GM13976 (cell line): ENCODE measurements around the gene TRMT6.

Experiments
- DNase-seq: peaks from one replicate; pipeline ENCODE4 v3.0.0; 2012; ENCODE audit warnings: low spot score
- CTCF ChIP-seq: IDR thresholded peaks from 2 replicates; pipeline ENCODE4 v1.5.1; 2012; ENCODE audit warnings: borderline replicate concordance, mild to moderate bottlenecking; ENCODE audit not compliant: insufficient read depth; ENCODE audit errors: extremely low read depth, missing control alignments, control extremely low read depth
- in situ Hi-C: fragments of 300-500 bp; cut with MboI; formaldehyde crosslinking; loops from one replicate; pipeline ENCODE4 v1.12.0; 2022; ENCODE audit warnings: low sequenced_read_pairs, mixed read lengths, inconsistent platforms; ENCODE audit not compliant: unreplicated experiment

Gene TRMT6

DNA sequence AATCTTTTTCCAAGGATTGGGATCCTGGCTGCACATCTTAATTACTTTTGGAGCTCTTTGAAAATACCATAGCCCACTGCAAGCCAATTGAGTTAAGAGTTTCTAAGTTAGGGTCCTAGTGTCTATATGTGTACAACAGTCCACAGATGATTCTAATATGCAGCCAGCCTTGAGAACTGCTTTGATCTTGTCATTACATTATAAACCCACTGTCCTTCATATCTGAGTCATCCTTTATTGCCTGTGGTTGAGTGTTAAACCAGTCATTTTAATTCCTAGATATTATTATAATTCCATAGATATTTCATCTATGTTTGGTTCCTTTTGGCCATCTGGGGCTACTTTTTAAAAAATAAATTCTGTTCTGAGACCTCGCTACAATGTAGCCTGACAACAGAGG is 24.2 kb upstream of the TRMT6 start:
- TF ChIP-seq CTCF, result no peak
- no peak for DNase-seq
- in situ Hi-C loops, result no loop called here

DNA sequence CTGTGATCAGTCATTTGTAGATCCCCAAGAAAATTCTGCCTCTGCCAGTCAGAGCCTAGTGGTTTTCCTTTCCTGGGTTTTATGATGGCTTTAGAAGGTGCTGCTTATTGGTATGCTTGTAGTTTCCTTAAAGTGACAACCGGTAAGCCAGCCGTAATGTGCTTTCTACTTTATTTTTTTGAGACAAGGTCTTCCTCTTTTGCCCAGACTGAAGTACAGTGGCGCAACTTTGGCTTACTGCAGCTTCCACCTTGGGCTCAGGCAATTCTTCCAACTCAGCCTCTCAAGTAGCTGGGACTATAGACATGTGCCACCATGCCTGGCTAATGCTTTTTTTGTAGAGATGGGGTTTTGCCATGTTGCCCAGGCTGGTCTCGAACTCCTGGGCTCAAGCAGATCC is 23.6 kb upstream of the TRMT6 start:
- no peak for TF ChIP-seq CTCF
- in situ Hi-C loops, result no loop called here
- DNase-seq, result no peak

DNA sequence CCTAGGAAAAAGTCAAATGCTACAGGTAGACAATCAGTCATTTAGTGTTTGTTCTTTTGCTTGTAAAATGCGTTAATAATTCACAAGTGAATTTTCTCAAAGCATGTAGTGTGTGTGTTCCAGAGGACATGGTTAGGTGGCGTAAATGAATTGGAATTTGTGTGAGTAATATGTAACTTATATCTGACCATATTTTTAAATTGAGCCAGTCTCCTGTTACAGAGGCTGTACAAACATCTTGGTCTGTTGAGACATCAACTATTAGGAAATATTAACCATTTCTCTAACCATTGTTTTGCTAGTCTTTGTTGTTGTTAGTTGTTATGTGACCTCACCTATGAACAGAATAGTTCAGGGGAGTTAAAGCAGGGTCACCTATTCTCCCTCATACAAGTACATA is 22.8 kb upstream of the TRMT6 start:
- TF ChIP-seq CTCF, result no peak
- in situ Hi-C loops, result no loop called here
- no peak for DNase-seq

DNA sequence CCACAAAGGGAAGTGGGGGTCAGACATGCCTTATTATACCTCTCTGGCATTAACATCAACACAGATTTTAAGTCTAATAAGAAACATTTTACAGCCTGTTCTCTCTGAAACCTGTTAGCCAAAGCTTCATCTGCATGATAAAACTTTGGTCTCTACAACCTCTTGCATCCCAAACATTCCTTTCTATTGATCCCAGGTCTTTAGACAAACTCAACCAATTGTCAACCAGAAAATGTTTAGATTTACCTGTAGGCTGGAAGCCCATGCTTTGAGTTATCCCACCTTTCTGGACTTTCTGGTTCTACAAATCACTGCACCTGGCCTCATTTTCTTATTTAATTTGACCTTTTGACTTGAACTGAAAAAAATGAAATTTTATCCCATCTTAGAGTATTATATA is 20.9 kb upstream of the TRMT6 start:
- no peak for DNase-seq
- TF ChIP-seq CTCF, result no peak
- in situ Hi-C loops, result no loop called here

DNA sequence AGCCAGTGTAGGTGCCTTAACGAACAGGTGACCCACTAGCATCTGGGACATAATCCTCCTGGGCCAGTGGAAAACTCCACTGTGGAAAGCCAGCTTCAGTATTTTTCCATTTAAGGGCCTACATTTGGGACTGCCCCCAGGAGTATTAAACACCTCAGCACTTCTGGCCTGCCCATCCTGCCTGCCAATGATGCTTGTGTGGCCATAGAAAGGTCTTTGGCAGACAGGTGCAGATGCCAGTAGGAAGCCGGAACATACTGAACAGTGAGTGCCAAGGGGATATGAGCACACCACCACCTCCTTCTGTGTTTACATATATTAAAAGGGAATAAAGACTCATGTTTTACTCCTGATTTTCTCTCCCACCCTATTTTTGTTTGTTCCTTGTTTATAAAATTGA is 20.0 kb upstream of the TRMT6 start:
- TF ChIP-seq CTCF, result no peak
- no peak for DNase-seq
- in situ Hi-C loops, result no loop called here

- no peak for DNase-seq
- TF ChIP-seq CTCF, result no peak
- in situ Hi-C loops, result no loop called here
Observed at GRCh38 chr20:5969940-5970339, 19.6 kb upstream of the TRMT6 start.

- DNase-seq, result no peak
- no peak for TF ChIP-seq CTCF
- in situ Hi-C loops, result no loop called here
Observed at GRCh38 chr20:5969348-5969935, 19.1 kb upstream of the TRMT6 start.
